ENCODE results near the gene ANKRD49. TPM values are rescaled to one million over a fixed set of nuclear protein-coding genes. Genes with fewer than 3 reads are reported as not detected.

The ANKRD49 gene
- total and polyA plus RNA-seq, 10 of the 15 experiments (the other 5 are each of a cell fraction or from before 2014, with no cell fraction given) = 19.2 to 46.6 (median 33.6) TPM

MicroRNAs within 50 kb of the gene (microRNA counts, 767-probe panel; counts per million panel counts)
- microRNA hsa-miR-548l = 516 counts per million, percentile 8 among the panel's probes with 10 or more counts

Small RNA genes within 50 kb of the gene (microRNA-seq; reads per million reads assigned to microRNA genes)
- 25.2 reads per million, percentile 60 among the genes with 10 or more reads in this experiment for gene MIR548L

Small RNA genes within 50 kb of the gene (small RNA-seq; reads per million reads assigned to genes)
- gene MIR548L = 1.1 reads per million, percentile 36 among the genes with 10 or more reads in this experiment

Other genes starting within 250 kb of the ANKRD49 start
- not detected in 2 replicates for gene IZUMO1R, start 189.4 kb upstream of the ANKRD49 start, total RNA-seq (2014; rRNA removed)
- gene IZUMO1R, start 189.4 kb upstream of the ANKRD49 start, total RNA-seq (2014; rRNA removed; fragmentation: Illumina TruSeq; extraction: Trizol) = not detected in 2 replicates
- not detected in 2 replicates for gene IZUMO1R, start 189.4 kb upstream of the ANKRD49 start, total RNA-seq (2021)
- gene IZUMO1R, start 189.4 kb upstream of the ANKRD49 start, polyA plus RNA-seq (2011; rRNA removed) = not detected in 2 replicates
- not detected in 2 replicates for gene IZUMO1R, start 189.4 kb upstream of the ANKRD49 start, polyA plus RNA-seq (2014; fragmentation: Illumina TruSeq; extraction: Trizol)
- gene IZUMO1R, start 189.4 kb upstream of the ANKRD49 start, polyA plus RNA-seq (2014; fragmentation: Nextera tagmentation; extraction: Ambion mirVana) = not detected
- gene IZUMO1R, start 189.4 kb upstream of the ANKRD49 start, polyA plus RNA-seq (2014; rRNA removed) = not detected in 2 replicates
- not detected for gene IZUMO1R, start 189.4 kb upstream of the ANKRD49 start, polyA plus RNA-seq (2016; fragmentation: Nextera tagmentation; extraction: Ambion mirVana)
- gene GPR83, start 92.6 kb upstream of the ANKRD49 start, total RNA-seq (2014; rRNA removed) = not detected in 2 replicates
- gene GPR83, start 92.6 kb upstream of the ANKRD49 start, total RNA-seq (2014; rRNA removed; fragmentation: Illumina TruSeq; extraction: Trizol) = not detected in 2 replicates
- gene GPR83, start 92.6 kb upstream of the ANKRD49 start, total RNA-seq (2021) = 0.11 TPM in 1 of 2 replicates, not detected in the other
- gene GPR83, start 92.6 kb upstream of the ANKRD49 start, polyA plus RNA-seq (2011; rRNA removed) = 0.16 and 0.19 TPM in 2 replicates
- 0.03 and 0.16 TPM in 2 replicates for gene GPR83, start 92.6 kb upstream of the ANKRD49 start, polyA plus RNA-seq (2014; fragmentation: Illumina TruSeq; extraction: Trizol)
- not detected for gene GPR83, start 92.6 kb upstream of the ANKRD49 start, polyA plus RNA-seq (2014; fragmentation: Nextera tagmentation; extraction: Ambion mirVana)
- gene GPR83, start 92.6 kb upstream of the ANKRD49 start, polyA plus RNA-seq (2014; rRNA removed) = 0.05 and 0.08 TPM in 2 replicates
- not detected for gene GPR83, start 92.6 kb upstream of the ANKRD49 start, polyA plus RNA-seq (2016; fragmentation: Nextera tagmentation; extraction: Ambion mirVana)
- 20.1 and 20.2 TPM in 2 replicates for gene MRE11, start 140 bp upstream of the ANKRD49 start, total RNA-seq (2014; rRNA removed)
- 33.2 and 34.5 TPM in 2 replicates for gene MRE11, start 140 bp upstream of the ANKRD49 start, total RNA-seq (2014; rRNA removed; fragmentation: Illumina TruSeq; extraction: Trizol)
- 26.1 and 28.6 TPM in 2 replicates for gene MRE11, start 140 bp upstream of the ANKRD49 start, total RNA-seq (2021)
- 25.2 and 49.8 TPM in 2 replicates for gene MRE11, start 140 bp upstream of the ANKRD49 start, polyA plus RNA-seq (2011; rRNA removed)
- 32.5 and 40.5 TPM in 2 replicates for gene MRE11, start 140 bp upstream of the ANKRD49 start, polyA plus RNA-seq (2014; fragmentation: Illumina TruSeq; extraction: Trizol)
- 10 to 100 TPM; 19.3 to 20.5 TPM for gene MRE11, start 140 bp upstream of the ANKRD49 start, polyA plus RNA-seq (2014; fragmentation: Nextera tagmentation; extraction: Ambion mirVana)
- 16.2 and 20.3 TPM in 2 replicates for gene MRE11, start 140 bp upstream of the ANKRD49 start, polyA plus RNA-seq (2014; rRNA removed)
- 10 to 100 TPM; 33.9 to 39.2 TPM for gene MRE11, start 140 bp upstream of the ANKRD49 start, polyA plus RNA-seq (2016; fragmentation: Nextera tagmentation; extraction: Ambion mirVana)
- gene C11orf97, start 18.5 kb downstream of the ANKRD49 start, total RNA-seq (2014; rRNA removed) = not detected in 2 replicates
- not detected in 2 replicates for gene C11orf97, start 18.5 kb downstream of the ANKRD49 start, total RNA-seq (2014; rRNA removed; fragmentation: Illumina TruSeq; extraction: Trizol)
- gene C11orf97, start 18.5 kb downstream of the ANKRD49 start, total RNA-seq (2021) = not detected in 2 replicates
- not detected in 2 replicates for gene C11orf97, start 18.5 kb downstream of the ANKRD49 start, polyA plus RNA-seq (2011; rRNA removed)
- gene C11orf97, start 18.5 kb downstream of the ANKRD49 start, polyA plus RNA-seq (2014; fragmentation: Illumina TruSeq; extraction: Trizol) = not detected in 2 replicates
- not detected for gene C11orf97, start 18.5 kb downstream of the ANKRD49 start, polyA plus RNA-seq (2014; fragmentation: Nextera tagmentation; extraction: Ambion mirVana)
- not detected in 2 replicates for gene C11orf97, start 18.5 kb downstream of the ANKRD49 start, polyA plus RNA-seq (2014; rRNA removed)
- gene C11orf97, start 18.5 kb downstream of the ANKRD49 start, polyA plus RNA-seq (2016; fragmentation: Nextera tagmentation; extraction: Ambion mirVana) = not detected
- gene FUT4, start 49.9 kb downstream of the ANKRD49 start, total RNA-seq (2014; rRNA removed) = 3.6 and 4.1 TPM in 2 replicates
- gene FUT4, start 49.9 kb downstream of the ANKRD49 start, total RNA-seq (2014; rRNA removed; fragmentation: Illumina TruSeq; extraction: Trizol) = 2.1 and 2.2 TPM in 2 replicates
- gene FUT4, start 49.9 kb downstream of the ANKRD49 start, total RNA-seq (2021) = 3.3 and 4.1 TPM in 2 replicates
- 9.1 and 10.4 TPM in 2 replicates for gene FUT4, start 49.9 kb downstream of the ANKRD49 start, polyA plus RNA-seq (2011; rRNA removed)
- 2.4 TPM in 2 replicates for gene FUT4, start 49.9 kb downstream of the ANKRD49 start, polyA plus RNA-seq (2014; fragmentation: Illumina TruSeq; extraction: Trizol)
- under 1 TPM; 0.68 TPM for gene FUT4, start 49.9 kb downstream of the ANKRD49 start, polyA plus RNA-seq (2014; fragmentation: Nextera tagmentation; extraction: Ambion mirVana)
- gene FUT4, start 49.9 kb downstream of the ANKRD49 start, polyA plus RNA-seq (2014; rRNA removed) = 3.5 and 3.6 TPM in 2 replicates
- gene FUT4, start 49.9 kb downstream of the ANKRD49 start, polyA plus RNA-seq (2016; fragmentation: Nextera tagmentation; extraction: Ambion mirVana) = 1 to 10 TPM in 1 of 2 experiments, under 1 TPM in 1; 0.76 to 1.4 TPM
- 0.23 and 0.60 TPM in 2 replicates for gene PIWIL4, start 73.4 kb downstream of the ANKRD49 start, total RNA-seq (2014; rRNA removed)
- 0.37 and 0.67 TPM in 2 replicates for gene PIWIL4, start 73.4 kb downstream of the ANKRD49 start, total RNA-seq (2014; rRNA removed; fragmentation: Illumina TruSeq; extraction: Trizol)
- 0.46 and 0.53 TPM in 2 replicates for gene PIWIL4, start 73.4 kb downstream of the ANKRD49 start, total RNA-seq (2021)
- 9.5 and 13.3 TPM in 2 replicates for gene PIWIL4, start 73.4 kb downstream of the ANKRD49 start, polyA plus RNA-seq (2011; rRNA removed)
- 0.57 and 1.8 TPM in 2 replicates for gene PIWIL4, start 73.4 kb downstream of the ANKRD49 start, polyA plus RNA-seq (2014; fragmentation: Illumina TruSeq; extraction: Trizol)
- gene PIWIL4, start 73.4 kb downstream of the ANKRD49 start, polyA plus RNA-seq (2014; fragmentation: Nextera tagmentation; extraction: Ambion mirVana) = under 1 TPM; 0.38 to 0.48 TPM
- gene PIWIL4, start 73.4 kb downstream of the ANKRD49 start, polyA plus RNA-seq (2014; rRNA removed) = 0.34 and 0.36 TPM in 2 replicates
- under 1 TPM; 0.42 to 0.73 TPM for gene PIWIL4, start 73.4 kb downstream of the ANKRD49 start, polyA plus RNA-seq (2016; fragmentation: Nextera tagmentation; extraction: Ambion mirVana)

Data from GM12878 (cell line).